Fibroblast of skin of back (primary cell): ENCODE data around the gene ADAMTS12.

Source experiments
- DNase-seq: peaks from one replicate; pipeline ENCODE4 v3.0.0-alpha.2; 2013

ADAMTS12 gene

DNA sequence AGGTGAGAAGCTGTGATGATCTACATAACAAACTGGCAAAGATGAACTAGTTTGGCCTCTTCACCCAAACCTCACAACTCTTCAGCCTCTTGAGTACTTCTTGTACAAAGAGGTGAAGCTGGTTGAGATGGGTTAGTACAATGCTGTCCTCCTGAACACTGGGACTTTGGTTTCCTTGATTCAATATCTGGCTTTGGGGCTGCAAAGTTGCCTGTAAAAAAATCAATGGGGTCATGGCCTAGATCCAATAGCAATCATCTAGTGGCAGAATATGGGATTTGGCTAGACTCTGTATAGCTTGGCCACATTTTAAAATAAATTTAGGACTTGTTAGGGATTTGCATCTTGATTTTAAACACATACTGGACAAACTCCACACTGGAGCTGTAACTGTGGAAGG is 179.1 kb downstream of the ADAMTS12 start:
- DNase-seq: no peak

DNA sequence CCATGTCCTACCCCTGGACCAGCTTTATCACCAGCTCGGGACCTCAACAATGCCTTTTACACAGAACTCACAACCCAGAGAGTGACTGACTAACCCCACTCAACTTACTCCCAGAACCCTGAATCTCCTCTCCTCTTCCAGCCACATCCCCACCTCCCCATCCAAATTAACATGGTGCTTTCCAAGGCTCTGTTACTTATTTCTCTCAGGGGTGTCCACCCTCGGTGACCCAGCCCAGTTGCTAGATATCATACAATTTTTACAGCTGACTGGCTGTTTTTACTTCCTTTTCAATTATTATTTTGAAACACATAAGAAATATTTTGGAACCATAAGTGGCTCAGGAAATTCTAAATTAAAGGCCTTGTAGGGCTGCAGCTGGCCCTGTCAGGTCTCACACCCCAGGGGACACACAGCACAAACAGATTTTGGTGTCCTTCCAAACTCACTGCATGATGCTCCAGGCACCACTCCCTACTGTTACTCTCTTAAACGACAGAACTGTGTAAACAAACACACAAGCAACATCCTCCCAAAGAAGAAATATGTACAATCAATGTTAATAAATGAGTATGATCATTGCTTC is 180.6 kb downstream of the ADAMTS12 start:
- DNase-seq: no peak

DNA sequence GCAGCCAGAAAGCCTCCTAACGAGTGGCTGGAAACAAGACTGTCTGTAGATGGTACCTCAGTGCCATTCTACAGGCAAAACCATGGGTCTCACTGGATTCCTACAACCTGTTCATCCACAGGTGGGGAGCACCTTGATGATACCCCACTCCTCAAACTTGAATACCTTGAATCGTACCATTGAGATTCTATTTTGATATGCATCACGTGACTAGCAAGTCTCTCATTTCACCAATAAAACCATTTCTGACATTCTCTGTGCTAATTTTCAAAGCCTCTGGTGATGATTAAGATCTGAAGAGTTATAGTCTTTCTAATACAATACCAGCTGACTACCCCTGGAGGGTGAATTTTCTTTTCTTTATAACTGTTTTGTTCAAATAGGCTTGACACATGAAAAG is 188.9 kb downstream of the ADAMTS12 start:
- no peak for DNase-seq

DNA sequence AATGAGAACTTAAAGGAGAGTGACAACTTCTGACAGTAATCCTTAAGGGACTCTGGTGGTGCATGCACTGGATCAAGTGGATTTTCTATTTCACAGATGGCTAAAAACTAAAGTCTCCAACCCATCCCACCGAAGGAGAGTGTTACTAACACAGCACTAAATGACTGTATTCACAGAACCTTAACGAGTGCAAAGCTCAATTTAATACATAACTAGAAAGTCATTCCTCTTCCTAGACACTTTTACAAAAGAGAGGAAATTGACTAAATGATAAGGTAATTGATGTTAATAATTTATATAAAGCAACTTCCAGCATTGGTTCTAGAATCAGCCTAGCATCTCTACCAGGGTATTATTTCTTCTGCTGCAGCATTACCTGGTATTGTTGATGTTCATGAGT is 189.8 kb downstream of the ADAMTS12 start:
- DNase-seq: no peak

DNA sequence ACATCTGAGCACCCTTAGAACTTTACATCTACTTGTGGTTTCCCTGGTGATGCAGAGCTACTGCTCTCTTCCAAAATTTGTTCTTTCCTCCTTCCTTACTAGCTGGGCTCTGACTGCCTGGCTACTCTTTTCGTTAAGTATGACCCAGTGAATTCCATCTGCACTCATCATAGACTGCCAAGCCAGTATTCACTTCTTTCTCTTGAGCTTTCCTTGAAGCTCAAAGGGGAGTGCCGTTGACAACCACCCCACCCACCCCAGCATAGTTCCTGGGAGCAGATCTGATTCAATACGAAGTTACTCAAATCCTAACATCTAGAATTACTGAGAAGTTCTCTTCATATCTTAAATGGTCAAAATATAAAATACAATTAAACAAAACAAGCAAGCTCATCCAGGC is 190.5 kb downstream of the ADAMTS12 start:
- peak; percentile 77 for DNase-seq

DNA sequence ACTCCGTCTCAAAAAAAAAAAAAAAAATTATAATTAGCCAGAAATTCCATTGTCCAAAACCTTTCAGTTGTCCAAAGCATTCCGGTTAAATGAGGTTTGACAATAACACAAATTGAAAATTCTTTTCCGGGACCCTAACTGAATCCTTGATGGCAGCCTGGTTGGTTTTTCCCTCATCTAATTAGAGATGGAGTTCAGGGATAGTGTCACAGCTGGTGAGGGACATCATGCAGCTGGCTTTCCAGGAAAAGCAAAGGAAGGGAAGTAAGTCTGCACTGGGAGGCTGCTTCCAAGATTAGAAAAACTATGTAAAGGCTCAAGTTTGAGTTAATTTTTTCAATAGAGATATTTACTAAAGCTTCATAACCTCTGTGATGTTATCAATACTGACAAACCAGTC is 195.4 kb downstream of the ADAMTS12 start:
- no peak for DNase-seq

DNA sequence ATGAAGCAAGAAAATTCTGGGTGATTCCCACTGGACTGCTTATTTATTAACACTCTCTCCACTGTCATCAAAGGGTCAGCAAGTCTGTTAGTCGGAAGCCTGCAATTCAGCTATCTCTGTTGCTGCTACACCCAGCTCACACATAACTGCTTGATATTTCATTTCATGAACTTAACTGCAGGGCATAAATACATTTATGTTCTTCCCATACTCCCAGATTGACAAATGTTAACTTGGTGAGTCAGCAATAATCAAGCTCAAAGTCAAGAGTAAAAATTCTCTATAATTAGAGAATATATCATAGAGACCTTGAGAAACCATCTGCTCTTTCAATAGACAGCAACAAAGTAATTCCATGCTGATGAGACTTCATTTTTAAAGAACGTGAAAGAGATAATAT is 198.8 kb downstream of the ADAMTS12 start:
- DNase-seq: peak; percentile 36

DNA sequence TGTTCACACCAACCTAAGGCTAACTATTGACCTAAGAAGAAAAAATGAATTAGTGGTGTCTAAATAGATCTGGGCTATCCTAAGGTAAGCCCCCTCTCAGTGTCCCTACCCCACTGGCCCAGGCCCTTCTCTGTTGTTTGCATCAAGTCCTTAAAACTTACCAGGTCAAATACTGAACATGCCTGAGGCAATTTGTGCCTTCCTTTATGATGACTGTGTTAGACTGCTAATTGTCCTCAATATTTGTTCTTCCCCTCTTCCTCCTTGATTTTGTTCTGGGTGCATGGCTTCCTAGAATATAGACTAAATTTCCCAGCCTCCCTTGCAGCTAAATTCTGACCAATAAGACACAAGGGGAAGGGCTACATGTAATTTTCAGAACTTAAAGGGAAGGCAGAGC is 199.9 kb downstream of the ADAMTS12 start:
- DNase-seq: peak; percentile 42

DNA sequence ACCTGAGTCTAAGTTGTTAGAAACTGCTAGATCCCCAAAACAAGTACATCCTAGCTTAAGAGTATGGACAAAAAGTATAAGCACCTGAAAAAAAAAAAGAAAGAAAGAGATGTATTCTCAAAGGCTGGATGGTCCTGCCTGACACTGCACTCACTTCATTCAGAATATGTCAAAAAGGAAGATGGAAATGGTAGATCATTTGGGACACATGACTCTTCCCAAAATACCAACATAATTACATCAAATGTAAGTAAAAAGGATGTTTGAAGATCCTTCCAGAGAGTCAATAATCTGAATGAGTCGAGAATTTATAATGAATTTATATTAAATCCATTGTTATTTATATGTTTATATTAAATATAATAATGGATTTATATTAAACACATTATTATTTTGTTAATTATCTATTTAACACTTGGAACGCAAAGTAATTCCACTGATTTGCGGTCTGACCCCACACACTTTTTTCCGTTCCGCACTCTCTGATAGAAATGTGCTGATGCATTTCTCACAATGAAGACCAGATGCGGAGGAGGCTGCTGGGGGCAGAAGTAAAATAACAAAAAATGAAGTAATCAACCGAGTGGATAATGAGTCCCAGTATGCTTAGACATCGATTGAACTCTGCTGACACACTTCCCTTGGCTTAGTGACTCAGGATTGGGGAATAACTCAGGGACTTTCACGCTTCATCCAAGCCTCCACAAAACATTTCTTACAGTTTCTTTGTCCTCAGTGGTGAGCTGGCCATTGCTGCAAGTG is 201.2 kb downstream of the ADAMTS12 start:
- peak; percentile 96 for DNase-seq

DNA sequence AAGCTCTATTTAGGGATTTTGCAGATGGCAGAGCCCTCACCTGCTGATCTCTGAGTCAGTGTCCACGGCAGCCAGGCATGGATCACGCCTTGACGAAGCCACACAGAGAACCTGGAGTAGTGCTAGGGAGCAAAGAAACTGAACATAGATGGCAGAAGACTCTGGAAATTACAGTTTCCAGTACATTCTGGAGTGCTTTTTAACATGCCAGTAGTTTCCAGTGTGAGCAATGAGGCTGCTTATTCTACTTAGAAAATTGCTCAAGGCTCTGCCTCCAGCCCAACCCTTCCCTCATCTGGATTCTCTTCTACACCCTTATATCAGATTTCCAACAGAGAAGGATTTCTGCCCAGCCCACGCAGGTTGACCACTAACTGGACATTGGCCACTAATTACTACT is 203.3 kb downstream of the ADAMTS12 start:
- no peak for DNase-seq

DNA sequence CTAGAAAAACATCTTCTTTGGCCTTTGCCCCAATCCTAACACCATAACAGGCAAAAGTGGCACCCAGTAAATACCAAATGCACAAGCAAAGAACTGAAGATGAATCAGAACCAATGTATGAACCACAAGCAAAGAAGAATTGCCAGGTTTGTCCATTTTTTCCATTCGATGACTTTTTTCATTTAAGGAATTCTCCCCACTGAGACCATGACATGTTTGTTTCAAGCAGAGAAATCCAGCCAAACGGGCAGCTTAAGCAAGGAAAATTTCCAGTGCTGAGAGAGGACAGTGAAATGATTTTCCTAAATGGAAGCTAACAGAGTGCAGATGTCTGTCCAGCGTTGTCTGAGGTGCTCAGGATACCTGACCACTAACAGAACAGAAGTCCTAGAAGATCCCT is 203.7 kb downstream of the ADAMTS12 start:
- DNase-seq: peak; percentile 57

DNA sequence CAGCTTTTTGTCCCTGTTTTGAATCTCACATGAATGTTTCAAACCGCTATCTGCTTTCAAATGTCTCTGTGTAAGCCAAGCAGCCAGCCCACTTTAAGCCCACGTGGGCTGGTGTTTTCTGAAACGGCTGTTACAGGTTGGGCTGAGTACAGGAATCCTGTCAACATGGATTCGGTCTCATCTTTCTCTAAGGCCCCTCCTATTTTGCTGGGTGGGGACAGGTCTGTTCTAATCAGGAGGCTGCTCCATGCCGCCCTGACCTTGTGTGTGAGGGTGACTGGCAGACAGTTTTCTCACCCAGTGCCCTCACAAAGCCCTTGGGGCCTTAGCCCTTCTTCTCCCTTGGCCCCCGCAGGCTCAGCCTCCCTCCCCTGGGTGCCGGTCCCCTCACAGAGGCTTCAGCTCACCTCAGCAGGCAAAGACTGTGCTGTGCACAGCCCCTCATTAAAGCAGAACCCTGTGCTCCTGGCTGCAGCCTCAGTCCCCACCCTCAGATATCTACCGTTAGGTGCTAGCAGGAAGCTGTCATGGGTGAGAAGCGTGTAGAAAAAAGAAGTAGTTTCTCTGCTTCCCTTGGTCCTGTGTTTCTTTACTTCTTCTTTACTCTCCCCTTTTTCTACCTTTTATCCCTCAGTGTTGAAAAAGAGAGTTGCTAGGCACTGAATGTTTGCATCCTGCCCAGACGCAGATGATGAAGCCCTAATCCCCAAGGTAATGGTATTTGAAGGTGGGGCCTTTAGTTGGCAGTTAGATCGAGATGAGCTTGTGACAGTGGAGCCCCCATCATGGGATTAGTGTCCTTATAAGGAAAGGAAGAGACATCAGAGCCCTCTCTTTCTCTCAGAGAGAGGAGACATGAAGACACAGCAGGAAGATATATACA is 205.7 kb downstream of the ADAMTS12 start:
- no peak for DNase-seq

DNA sequence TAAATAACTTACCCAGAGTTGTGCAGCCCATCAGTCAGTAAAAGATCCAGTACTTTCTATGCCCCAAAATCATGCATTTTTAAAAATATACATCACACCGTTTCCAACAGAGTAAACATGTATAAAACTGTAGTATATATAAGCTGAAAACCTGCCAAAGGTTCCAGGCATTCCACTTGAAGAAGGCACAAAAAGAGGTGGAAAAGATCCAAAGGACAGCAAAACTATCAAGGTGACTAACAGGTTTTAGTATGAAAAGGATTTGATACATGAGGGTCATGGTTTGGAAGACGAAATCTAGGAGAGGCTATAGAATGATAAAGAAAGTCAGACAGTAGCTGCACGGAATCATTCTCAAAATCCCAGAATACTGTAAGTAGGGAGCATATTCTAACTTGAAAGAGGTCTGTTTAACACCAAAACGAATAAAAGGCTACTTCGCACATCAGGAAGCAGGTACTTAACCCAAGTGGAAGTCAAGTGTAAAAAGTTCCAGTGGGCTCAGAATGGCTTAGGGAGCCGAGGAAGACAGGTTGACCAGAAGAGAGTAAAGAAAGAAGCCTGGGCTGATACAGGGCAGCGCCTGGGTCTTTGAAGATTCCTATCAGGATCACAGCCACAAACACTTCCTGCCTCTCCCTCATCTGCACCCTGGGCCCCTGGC is 207.2 kb downstream of the ADAMTS12 start:
- DNase-seq: no peak

DNA sequence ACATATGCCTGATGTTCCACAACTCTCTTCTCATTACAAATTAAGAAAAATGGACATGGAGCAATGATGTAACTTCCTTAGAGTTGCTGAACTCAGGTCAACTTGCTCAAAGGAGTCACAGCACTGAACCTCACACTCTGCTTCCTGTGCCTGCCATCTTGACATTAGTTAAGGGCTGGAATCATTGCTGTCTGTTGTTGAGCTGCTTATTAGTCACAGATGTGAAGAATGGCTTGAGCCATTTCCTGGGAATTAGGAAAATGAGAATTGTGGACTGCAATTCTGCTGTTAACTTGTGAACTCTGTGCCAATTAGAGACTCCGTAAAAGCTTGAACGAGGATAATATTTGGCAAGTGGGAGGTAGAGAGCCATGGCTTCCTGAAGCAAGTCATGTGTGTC is 212.0 kb downstream of the ADAMTS12 start:
- peak; percentile 50 for DNase-seq

DNA sequence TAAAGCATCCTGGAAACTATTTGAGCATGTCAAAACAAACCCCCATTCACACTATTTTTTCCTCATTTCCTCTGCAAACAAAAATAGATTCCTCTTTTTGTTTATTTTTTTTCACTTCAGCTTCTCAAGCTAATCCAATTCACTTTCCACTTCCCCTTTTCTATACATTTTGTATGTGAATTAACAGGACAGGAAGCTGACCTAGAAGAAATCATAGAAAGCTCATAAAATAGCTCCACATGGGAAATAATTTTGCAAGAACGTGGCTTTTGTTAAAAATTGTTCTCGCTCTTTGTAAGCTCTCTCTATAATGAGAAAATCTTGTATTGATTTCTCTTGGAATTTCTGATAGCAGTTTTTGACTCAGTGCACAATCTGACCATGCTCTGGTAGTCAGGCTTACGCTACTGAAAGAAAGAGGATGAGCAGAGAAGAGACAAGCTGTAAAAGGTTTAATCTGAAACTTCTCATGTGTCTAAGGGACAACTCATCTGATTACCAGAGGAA is 215.8 kb downstream of the ADAMTS12 start:
- DNase-seq: no peak

DNA sequence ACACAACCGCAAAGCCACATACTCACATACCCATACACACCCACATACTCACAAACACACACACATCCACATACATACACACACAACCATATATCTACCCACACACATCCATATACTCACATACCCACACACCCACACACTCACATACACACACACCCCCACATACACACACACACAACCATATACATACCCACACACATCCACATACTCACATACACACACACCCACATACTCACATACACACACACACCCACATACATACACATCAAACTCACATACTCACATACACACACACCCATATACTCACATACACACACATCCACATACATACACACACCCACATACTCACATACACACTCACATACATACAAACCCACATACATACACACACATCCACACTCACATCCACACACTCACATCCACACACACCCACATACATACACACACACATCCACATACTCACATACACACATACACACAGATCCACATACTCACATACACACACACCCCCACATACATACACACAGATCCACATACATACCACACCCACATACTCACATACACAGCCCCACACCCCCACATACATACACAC is 220.0 kb downstream of the ADAMTS12 start:
- no peak for DNase-seq

DNA sequence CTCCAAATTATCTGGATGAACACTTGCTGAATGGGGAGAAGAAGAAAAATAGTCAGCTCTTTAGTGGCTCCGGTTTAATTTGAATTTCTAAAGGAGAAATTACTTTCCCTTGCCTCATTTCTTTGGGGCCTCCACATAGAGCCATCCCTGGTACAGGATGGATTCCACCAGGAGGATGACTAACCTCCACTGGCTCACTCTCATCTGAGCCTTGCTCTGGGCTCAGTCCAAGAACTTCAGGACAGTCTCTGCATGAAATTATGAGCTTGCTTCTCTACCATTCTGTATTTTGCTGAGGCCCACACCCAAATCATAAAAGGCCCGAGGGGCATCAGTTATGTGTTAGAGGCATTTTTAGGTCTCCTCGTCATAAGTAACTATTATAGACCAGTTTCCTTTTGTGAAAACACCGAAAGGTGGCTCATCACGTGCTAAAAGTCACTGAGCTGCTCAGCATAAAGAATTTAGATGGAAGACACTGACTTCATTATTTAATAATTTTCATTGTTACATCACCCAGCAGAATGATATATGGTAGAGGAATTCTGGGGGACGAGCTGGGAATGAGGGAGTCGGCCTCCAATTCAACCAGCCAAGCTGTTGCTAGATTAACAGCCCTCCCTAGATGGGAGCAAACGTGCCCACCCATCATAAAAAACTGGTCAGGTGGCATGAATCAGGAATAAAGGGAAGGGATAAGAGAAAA is 228.9 kb downstream of the ADAMTS12 start:
- DNase-seq: peak; percentile 76

DNA sequence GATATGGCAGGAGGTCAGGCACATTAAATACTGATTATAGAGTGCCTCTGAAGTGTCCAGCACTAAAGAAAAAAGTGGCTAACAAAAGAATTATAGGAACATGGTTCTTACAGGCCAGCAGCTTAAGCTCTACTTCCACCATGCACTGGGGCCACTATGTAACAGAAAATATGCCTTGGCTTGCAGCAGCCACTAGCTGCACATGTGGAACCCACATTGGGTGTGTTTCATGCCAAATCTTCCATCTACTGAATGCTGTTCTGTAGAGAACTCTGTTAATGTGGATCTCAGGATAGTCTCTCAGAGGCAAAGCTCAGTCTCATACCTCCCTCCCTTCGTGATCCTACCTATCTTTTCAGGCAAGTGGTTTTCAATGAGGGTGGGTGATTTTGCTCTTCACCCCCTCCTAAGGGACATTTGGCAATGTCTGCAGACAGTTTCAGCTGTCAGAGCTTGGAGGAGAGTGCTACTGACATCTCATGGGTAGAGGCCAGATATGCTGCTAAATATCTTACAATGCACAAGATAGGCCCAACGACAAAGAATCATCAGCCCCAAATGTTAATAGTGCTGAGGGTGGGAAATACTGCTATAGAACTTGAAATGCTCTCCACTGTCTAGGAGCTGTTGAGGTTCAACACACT is 232.1 kb downstream of the ADAMTS12 start:
- DNase-seq: no peak

DNA sequence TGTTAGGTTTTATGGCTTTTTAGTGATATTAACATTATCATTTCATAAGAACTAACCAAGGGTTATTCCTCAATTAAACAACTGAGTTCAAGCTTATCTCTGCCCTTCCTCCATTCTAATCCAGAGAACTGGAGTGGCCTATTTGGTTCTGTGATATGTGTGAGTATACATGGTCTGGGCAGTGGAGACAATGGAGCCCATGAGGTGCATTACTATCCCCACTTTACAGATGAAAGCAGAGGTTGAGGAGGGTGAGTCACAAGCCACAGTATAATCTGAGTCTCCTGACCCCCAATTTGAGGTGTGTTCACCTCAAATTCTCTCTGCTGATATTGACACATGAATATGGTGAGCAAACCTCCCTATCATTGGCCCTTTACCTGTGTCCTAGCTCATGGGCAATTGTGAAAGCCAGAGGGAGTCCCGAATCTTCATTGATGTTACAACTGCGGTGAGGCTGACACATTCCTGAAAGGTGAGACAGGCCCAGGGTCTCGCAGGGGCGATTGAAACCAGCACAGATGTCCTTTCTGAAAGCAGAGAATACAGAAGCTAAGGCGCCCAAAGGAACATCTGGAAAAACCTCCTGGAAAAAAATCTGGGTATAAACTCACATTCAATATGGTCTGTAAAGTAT is 233.9 kb downstream of the ADAMTS12 start:
- no peak for DNase-seq

DNA sequence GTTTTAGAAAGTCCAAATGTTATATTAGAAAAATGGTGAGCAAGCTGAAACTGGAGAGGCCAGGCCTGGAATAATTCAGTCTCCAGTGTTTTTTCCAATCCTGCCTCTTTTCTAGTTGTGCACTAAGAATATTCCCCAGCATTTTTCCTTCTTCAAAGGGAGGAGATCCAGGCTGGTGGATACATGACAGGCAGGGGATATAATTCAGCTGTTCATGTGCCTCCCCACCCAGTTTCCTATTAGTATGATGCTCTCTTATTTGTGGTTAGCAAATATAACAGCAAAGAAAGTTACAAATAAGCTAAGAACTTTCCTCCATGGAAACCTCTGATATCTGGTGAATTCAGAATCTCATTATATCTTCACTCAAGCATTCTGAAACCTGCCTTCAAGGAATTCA is 234.6 kb downstream of the ADAMTS12 start:
- DNase-seq: no peak

DNA sequence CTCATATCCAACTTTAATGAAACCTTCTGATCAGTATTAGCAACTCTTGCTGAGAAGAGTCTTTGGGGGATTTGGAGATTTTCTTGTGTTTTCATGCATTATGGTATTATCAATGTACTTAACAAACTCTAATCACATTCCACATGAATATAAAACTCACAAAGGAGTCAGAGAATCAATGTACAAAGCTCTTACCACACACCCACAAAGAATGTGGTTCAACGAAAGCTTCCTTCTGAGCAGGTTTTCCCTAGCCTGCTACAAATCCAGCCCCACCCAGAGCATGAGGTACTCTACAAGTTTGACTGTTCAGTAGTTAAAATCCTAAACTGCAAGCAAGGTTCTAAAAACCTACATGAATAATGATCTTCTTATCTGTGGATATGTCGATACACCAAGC is 240.9 kb downstream of the ADAMTS12 start:
- peak; percentile 33 for DNase-seq
